ENCODE measurements around the gene RAB44. TPM values are rescaled to one million over a fixed set of nuclear protein-coding genes. Genes with fewer than 3 reads are reported as not detected.

The RAB44 gene
- total and polyA plus RNA-seq, 9 of the 15 experiments (the other 6 are each of a cell fraction or from before 2014, with no cell fraction given), result not detected

GRCh38 chr6:36724514-36725390 lies 27.1 kb downstream of the RAB44 start:
- Histone ChIP-seq H3K9ac (ENCODE audit: insufficient read depth in 1 of 2, low read depth in 2 of 2, low read length in 2 of 2) (no peak overlapping the region), H3K9me1 (ENCODE audit: control insufficient read depth, insufficient read depth, low read length) (no peaks in the 10 kb centered on the region), H2AFZ (ENCODE audit: low read depth, low read length) (no peak overlapping the region), H4K20me1 (replicated peaks; ENCODE audit: control insufficient read depth, insufficient read depth, low read length) (0 out of 2 replicates have a peak, but pooled peaks cover 5% of the 10 kb centered on the region), H3K4me2 (ENCODE audit: insufficient read depth, low read length) (no peak overlapping the region), H3K36me3 (ENCODE audit: control insufficient read depth, insufficient read depth, low read length) (no peaks in the 10 kb centered on the region), H3K27ac (ENCODE audit: extremely low read depth, low read depth, low read length) (no peak overlapping the region), H3K4me1 (replicated peaks in 1 of 2; ENCODE audit: control insufficient read depth in 2 of 2, insufficient read depth in 2 of 2, low read length in 2 of 2) (peaks cover 0 to 9% of the 10 kb centered on the region in 2 experiments; a peak in 1 of 5 replicates), H3K4me3 (no peak overlapping the region), H3K27me3 (ENCODE audit: control insufficient read depth in 2 of 2, insufficient read depth in 2 of 2, low read length in 2 of 2) (peaks cover 22 to 57% of the 10 kb centered on the region in 2 experiments), H3K79me2 (ENCODE audit: control insufficient read depth, insufficient read depth, low read length) (no peaks in the 10 kb centered on the region), H3K9me3 (replicated peaks; ENCODE audit: control insufficient read depth, insufficient read depth, low read depth, low read length) (no peaks in the 10 kb centered on the region)
- peak; percentile 86 for FAIRE-seq
- intact Hi-C loops (cut with micrococcal nuclease) (loop anchor here (1.0 to 2.0 kb wide), 2 partner anchors 101 to 110 kb away; no protein-coding TSS in a partner anchor), in situ Hi-C loops (cut with MboI) (loop anchor here (10.0 kb wide), 1 partner anchor 110 kb away; no protein-coding TSS in a partner anchor)
- ChIA-PET POLR2A (interaction anchor here (0.6 to 1.2 kb wide), 7 partner anchors 8 to 501 kb away, joined by 3 to 5 read pairs (median 3); partner anchors contain the start of gene RAB44), CTCF (ENCODE audit: low intra/inter-chr PET ratio) (interaction anchor here (0.6 to 2.8 kb wide), 5 partner anchors 101 to 1427 kb away, joined by 3 to 20 read pairs (median 4); partner anchors contain the start of gene DEF6)
- DNase-seq (ENCODE audit: extremely low read depth in 1 of 4, low spot score in 3 of 4), result peak; percentile 80 to 82 (median 80)
- 7% methylated on average over 13 of the region's 13 CpGs for WGBS (ENCODE audit: insufficient coverage, low coverage, missing lambda C conversion rate)
- no TSS peak for BruUV-seq (replicated peaks)
- ATAC-seq, result peak; percentile 86
- TF ChIP-seq ILK (tag; IDR thresholded peaks at IDR 0.05; ENCODE audit: borderline replicate concordance, low read depth) (no peak), CC2D1A (IDR thresholded peaks at IDR 0.05) (0 out of 2 replicates have a peak, but pooled peaks have one; percentile 41), TBP (optimal IDR thresholded peaks at IDR 0.05; ENCODE audit: low read depth, low read length) (no peak), HDAC2 (IDR thresholded peaks at IDR 0.05) (no peak), RAD21 (CRISPR knock-in tag; conservative IDR thresholded peaks at IDR 0.05 in 1 of 2, IDR thresholded peaks at IDR 0.05 in 1 of 2) (peak; percentile 89 to 97), RB1 (IDR thresholded peaks at IDR 0.05; ENCODE audit: low read depth) (0 out of 2 replicates have a peak, but pooled peaks have one; percentile 40), FOXP4 (CRISPR knock-in tag; IDR thresholded peaks at IDR 0.05; ENCODE audit: borderline replicate concordance) (no peak), HNRNPLL (IDR thresholded peaks at IDR 0.05; ENCODE audit: low read depth, low read length, poor library complexity, severe bottlenecking) (peak; percentile 20), ZBED1 (IDR thresholded peaks at IDR 0.05) (no peak), ZNF436 (CRISPR knock-in tag; IDR thresholded peaks at IDR 0.05) (no peak), RUNX1 (IDR thresholded peaks at IDR 0.05; ENCODE audit: low read depth) (no peak), TCF7L2 (IDR thresholded peaks at IDR 0.05; ENCODE audit: low read depth, low read length) (no peak), BCOR (IDR thresholded peaks at IDR 0.05) (peak; percentile 14; the same call in 1 of the 2 replicates), RCOR1 (IDR thresholded peaks at IDR 0.05; ENCODE audit: borderline replicate concordance in 1 of 2, low read depth in 2 of 2, low read length in 2 of 2) (0 out of 4 replicates have a peak, but pooled peaks of 1 of the 2 experiments have one; percentile 24), TFAM (CRISPR knock-in tag; conservative IDR thresholded peaks at IDR 0.05) (no peak), ZNF695 (CRISPR knock-in tag; IDR thresholded peaks at IDR 0.05) (no peak)
- TF ChIP-seq, protein P1, sequence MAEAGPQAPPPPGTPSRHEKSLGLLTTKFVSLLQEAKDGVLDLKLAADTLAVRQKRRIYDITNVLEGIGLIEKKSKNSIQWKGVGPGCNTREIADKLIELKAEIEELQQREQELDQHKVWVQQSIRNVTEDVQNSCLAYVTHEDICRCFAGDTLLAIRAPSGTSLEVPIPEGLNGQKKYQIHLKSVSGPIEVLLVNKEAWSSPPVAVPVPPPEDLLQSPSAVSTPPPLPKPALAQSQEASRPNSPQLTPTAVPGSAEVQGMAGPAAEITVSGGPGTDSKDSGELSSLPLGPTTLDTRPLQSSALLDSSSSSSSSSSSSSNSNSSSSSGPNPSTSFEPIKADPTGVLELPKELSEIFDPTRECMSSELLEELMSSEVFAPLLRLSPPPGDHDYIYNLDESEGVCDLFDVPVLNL (CRISPR knock-in tag; IDR thresholded peaks at IDR 0.05; ENCODE audit: low read depth), result no peak

Data from K562 (cell line).